Mammary epithelial cell (primary cell): ENCODE data around the gene MFSD11.

ENCODE experiments used
- EZH2 ChIP-seq: IDR thresholded peaks from 2 replicates; pipeline ENCODE4 v1.6.1; 2012; ENCODE audit warnings: low read length, inconsistent platforms, borderline replicate concordance
- TF ChIP-seq, protein P1 (sequence below), 2 donors: IDR thresholded peaks in 1 of 2; conservative IDR thresholded peaks in 1 of 2; 2 replicates each; pipeline ENCODE4 v1.5.1; 2011 to 2012; ENCODE audit warnings: inconsistent platforms in 2 of 2, low read length in 2 of 2, mild to moderate bottlenecking in 2 of 2, control low read depth in 1 of 2, low read depth in 1 of 2; ENCODE audit not compliant: insufficient read depth in 1 of 2; ENCODE audit errors: extremely low read depth in 1 of 2

DNA sequence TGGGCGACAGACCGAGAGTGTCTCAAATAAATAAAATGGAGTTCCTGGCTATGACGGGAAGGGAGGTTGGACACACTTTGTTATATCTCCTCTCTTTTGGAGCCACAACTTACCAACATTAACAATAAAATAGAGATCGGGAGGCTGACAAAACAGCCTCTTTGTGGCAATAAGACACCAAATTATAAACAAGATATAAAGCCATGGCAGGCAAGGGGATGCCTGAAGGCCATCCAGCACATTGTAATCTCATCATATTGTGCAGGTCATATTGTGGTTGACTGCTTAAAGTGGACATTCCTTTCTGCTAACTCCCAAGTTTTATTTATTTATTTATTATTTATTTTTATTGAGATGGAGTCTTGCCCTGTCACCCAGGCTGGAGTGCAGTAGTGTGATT, 70.4 kb downstream of the MFSD11 start:
- TF ChIP-seq, protein P1, sequence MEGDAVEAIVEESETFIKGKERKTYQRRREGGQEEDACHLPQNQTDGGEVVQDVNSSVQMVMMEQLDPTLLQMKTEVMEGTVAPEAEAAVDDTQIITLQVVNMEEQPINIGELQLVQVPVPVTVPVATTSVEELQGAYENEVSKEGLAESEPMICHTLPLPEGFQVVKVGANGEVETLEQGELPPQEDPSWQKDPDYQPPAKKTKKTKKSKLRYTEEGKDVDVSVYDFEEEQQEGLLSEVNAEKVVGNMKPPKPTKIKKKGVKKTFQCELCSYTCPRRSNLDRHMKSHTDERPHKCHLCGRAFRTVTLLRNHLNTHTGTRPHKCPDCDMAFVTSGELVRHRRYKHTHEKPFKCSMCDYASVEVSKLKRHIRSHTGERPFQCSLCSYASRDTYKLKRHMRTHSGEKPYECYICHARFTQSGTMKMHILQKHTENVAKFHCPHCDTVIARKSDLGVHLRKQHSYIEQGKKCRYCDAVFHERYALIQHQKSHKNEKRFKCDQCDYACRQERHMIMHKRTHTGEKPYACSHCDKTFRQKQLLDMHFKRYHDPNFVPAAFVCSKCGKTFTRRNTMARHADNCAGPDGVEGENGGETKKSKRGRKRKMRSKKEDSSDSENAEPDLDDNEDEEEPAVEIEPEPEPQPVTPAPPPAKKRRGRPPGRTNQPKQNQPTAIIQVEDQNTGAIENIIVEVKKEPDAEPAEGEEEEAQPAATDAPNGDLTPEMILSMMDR (conservative IDR thresholded peaks at IDR 0.05 in 1 of 2, IDR thresholded peaks at IDR 0.05 in 1 of 2; ENCODE audit: extremely low read depth in 1 of 2, insufficient read depth in 1 of 2, low read depth in 1 of 2, low read length in 2 of 2): no peak
- TF ChIP-seq EZH2: no peak
